OCI-LY3 (cell line): ENCODE measurements around the gene SLC7A11.

Experiments
- EZH2phosphoT487 ChIP-seq: fragments of 200-600 bp; shearing (Covaris generic); IDR thresholded peaks from 2 replicates; pipeline ENCODE4 v1.6.1; 2018; ENCODE audit warnings: antibody characterized with exemption, mixed run types, low read depth
- TF ChIP-seq, protein P1 (sequence below): fragments of 200-600, 300-600 bp; sonication (generic); IDR thresholded peaks from 2 replicates; pipeline ENCODE4 v1.5.1; 2014; ENCODE audit warnings: antibody characterized with exemption, low read length, low read depth

DNA sequence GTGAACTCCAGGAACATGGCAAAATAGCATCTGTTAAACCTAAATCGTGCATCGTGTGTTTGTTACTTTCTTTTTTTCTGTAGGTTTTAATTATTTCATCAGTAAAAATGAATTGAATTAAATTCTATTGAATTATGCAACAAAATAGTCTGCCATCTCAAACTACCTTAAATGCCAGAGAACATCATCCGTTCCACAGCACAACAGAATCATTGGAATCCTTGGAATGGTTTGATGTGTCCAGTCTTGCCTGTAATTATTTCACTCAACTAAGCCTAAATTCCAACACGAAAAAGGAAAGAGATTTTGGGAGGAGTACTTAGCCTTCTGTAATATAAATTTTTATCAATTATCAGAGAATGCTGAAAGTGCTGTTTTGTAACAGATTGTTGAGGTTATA is 17.1 kb upstream of the SLC7A11 start:
- TF ChIP-seq, protein P1, sequence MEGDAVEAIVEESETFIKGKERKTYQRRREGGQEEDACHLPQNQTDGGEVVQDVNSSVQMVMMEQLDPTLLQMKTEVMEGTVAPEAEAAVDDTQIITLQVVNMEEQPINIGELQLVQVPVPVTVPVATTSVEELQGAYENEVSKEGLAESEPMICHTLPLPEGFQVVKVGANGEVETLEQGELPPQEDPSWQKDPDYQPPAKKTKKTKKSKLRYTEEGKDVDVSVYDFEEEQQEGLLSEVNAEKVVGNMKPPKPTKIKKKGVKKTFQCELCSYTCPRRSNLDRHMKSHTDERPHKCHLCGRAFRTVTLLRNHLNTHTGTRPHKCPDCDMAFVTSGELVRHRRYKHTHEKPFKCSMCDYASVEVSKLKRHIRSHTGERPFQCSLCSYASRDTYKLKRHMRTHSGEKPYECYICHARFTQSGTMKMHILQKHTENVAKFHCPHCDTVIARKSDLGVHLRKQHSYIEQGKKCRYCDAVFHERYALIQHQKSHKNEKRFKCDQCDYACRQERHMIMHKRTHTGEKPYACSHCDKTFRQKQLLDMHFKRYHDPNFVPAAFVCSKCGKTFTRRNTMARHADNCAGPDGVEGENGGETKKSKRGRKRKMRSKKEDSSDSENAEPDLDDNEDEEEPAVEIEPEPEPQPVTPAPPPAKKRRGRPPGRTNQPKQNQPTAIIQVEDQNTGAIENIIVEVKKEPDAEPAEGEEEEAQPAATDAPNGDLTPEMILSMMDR = no peak
- no peak for TF ChIP-seq EZH2phosphoT487
